HG02938 (cell line): ENCODE data around the gene MINDY3.
A peak's percentile ranks its signal among the peaks of the same experiment; 100 is the strongest.
"Not testable (repeated sequence)": the region's sequence is repeated elsewhere in the genome, so short reads cannot be mapped to it uniquely, and the experiment has no call there.

Experiments used
- ATAC-seq: cut with Tn5 transposase; IDR thresholded peaks from one replicate; pipeline ENCODE4 v1.9.1; 2021; ENCODE audit warnings: mild to moderate bottlenecking, moderate library complexity; ENCODE audit not compliant: unreplicated experiment

The MINDY3 gene

DNA sequence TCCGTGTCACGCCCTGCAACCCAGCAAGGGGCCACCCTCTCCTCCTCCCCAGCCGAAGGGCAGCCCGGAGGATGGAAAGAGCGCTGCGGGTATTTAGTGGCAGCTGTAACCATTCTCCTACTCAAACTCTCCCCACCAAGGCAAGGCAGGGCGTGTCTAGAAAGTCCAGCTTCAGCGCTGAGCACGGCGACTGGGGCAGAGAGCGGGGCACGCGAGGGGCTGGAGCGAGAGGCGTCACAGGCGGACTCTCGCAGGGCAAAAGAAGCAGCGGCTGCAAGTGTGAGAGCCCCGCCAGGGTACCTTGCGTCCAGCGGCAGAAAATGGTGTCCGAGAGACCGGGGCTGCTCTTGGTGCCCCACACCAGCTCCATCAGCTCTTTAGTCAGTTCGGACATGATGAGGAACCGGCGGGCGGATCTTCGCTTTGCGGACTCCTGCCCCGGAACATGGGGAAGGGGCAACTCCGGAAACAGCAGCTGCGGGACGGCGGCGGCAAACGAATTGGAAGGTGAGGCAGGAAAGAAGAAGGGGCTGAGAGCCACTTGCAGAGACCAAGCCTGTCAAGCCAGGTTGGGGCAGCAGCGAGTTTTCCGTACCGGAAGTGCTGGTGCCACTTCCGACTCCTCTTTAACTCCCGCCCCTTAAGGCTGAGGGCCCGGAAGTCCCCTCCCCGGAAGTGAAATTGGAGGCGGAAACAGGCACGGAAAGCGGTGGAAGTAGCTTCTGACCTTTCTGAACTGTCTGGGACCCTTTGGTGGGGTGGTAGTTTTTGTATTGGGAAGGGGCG is at the start of gene MINDY3:
Gene MINDY3 (minus strand): TSS at position 602 of the 786 bp plus-strand sequence. CDS start 208 bp downstream, at position 394.
- peak; percentile 90 for ATAC-seq

DNA sequence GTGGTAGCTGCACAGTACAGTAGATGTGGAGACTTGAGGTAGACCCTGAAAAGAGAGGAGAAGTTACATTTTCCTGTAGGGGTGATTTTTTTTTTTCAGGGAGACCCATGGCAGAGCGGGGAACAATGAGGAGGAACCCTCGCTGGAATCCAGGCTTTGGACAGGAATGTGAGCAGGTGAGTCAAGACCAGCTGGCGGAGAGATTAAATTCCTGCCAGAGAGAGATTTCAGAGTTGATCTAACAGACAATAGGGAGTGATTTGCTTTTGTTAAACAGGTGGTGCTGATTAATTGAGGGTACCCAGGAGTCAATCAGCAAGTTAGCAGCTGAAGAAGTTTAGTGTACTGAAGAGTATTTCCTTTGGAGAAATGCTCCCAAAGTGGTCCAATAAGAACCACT is 41.6 kb upstream of the MINDY3 start:
- no peak for ATAC-seq

DNA sequence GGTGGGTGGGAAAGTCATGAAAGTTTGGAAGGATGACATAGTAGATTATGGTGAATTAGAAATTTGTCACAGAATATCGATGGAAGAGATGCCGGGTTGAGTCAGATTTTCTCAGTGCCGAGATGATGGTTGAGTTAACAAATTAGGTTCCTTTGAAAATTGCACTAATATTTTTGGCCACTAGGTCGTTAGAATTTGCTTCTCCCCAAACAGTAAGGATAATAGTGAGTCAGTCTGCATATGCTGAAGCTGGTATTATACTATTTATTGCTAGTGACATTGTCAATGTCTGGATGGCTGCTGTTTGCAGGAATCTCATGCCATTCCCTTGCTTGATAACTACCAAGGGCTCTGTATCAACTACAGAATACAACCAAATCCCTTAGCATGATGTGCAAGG is 37.7 kb upstream of the MINDY3 start:
- no peak for ATAC-seq

DNA sequence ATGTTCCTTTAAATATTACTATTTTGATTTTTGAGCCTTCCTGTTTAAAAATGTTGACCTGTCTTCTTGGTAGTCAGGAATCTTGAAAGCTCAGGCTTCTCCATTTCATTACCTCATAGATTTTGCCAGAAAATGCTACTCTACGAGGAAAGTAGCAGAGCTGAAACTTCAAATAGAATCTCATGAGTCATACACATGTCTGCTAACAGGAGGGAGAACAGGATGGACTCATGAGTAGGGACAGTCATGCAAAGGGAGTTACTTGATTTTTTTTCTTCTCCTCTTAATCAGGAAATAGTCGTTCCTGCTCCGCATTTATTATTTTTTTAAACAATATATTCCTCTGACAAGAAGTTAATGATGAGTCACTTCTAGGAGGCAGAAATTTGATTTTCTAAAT is 37.0 kb upstream of the MINDY3 start:
- no peak for ATAC-seq

DNA sequence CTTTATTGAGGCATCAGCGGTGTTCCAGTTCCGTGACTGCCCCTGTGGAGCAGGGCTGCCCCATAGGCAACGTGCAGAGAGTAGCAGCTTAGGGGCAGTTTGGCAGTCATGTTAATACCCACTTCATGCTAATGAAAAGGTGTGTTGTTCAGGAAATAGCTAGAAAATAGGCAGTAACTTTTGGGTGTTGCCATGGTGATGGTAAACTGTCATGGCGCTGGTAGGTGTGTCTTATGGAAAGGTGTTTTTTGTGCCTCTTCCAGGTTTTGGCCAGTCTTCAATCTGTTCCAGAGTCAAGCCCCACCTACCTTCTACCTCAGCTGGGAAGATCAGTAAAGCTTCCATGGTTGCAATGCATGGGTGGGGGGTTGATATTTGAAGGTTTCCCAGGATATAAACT is 36.3 kb upstream of the MINDY3 start:
- no peak for ATAC-seq

DNA sequence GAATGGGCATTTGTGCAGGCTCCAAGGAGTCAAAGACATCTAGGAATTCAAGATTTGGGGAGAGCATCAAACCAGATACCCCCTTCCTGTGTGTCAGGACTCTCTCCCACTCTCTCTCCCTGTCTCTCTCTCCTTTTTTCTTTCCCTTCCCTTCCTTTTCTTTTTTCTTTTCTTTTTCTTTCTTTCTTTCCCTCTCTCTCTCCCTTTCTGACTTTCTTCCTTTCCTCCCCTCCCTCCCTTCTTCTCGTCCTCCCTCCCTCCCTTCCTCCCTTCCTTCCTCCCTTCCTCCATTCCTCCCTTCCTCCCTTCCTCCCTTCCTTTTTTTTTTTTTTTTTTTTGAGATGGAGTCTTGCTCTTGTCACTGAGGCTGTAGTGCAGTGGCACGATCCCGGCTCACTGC is 24.1 kb upstream of the MINDY3 start:
- no peak for ATAC-seq

DNA sequence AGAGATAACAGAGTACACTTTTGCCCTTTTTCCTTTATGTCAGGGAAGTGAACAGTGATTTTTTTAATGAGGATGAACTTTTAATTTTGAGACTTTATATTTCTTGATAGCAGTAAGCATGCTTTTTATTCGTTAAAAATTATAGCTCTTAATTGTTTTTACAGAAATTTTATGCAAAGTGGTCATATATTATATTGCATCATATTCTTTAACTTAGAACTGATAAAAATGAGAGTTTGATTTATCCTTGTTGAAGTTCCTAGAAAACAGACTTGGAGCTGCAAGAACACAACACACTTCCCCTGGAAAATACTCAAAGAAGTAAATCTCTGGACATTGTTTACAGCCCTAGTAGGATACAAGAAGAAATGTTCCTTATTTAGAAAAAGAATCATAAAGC is 21.2 kb upstream of the MINDY3 start:
- ATAC-seq: no peak

DNA sequence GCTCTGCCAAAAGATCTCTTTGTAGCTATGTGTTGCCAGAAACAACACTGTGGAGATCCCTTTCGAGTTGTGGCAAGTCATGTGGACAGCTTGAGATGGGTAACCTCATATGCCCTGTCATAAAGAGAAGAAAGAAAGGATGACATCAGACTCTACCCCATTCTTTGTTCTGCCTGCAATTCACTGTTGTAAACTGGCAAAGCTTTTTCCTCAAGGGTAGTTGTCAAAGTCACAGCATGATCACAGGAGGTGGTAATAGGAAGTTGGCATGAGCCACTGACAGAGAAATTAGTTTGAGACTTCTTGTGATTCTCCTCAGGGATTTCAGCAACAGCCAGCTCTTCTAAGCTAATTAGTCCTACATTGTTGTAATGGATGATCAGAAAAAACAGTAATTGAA is 19.4 kb upstream of the MINDY3 start:
- no peak for ATAC-seq

DNA sequence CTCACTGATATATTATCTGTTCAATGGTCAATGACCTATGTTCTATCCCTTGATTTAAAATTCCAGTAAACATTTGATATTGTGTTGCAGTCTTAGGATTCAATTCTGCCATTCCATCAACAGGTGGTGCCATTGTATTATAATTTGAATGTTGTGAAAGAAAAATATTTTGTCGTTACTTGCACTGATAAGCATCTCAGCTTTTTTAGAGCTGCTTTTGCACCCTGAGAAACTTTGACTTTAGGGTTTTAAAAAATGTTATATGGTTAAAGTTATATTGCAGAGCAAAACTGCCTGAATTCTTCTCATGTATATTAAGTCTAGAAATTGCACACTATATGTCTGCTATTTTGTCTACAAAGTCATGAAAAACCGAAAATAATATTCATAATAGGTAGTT is 18.8 kb upstream of the MINDY3 start:
- no peak for ATAC-seq

DNA sequence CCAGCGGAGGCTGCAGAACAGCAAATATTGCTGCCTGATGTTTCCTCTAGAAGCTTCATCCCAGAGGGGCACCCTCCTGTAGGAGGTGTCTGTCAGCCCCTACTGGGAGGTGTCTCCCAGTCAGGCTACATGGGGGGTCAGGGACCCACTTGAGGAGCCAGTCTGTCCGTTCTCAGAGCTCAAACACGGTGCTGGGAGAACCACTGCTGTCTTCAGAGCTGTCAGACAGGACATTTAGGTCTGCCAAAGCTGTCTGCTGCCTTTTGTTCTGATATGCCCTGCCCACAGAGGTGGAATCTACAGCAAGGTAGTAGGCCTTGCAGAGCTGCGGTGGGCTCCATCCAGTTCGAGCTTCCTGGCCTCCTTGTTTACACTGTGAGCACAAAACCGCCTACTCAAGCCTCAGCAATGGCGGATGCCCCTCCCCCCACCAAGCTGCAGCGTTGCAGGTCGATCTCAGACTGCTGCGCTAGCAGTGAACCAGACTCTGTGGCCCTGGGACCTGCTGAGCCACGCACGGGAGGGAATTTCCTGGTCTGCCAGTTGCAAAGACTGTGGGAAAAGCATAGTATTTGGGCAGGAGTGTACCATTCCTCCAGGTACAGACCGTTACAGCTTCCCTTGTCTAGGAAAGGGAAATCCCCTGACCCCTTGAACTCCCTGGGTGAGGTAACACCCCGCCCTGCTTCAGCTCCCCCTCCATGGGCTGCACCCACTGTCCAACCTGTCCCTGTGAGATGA is 17.7 kb upstream of the MINDY3 start:
- ATAC-seq: no peak

DNA sequence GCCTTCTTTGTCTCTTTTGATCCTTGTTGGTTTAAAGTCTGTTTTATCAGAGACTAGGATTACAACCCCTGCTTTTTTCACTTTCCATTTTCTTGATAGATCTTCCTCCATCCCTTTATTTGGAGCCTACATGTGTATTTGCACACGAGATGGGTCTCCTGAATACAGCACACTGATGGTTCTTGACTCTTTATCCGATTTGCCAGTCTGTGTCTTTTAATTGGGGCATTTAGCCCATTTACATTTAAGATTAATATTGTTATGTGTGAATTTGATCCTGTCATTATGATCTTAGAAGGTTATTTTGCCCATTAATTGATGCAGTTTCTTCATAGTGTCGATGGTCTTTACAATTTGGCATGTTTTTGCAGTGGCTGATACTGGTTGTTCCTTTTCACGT is 16.0 kb upstream of the MINDY3 start:
- not testable (repeated sequence) for ATAC-seq

DNA sequence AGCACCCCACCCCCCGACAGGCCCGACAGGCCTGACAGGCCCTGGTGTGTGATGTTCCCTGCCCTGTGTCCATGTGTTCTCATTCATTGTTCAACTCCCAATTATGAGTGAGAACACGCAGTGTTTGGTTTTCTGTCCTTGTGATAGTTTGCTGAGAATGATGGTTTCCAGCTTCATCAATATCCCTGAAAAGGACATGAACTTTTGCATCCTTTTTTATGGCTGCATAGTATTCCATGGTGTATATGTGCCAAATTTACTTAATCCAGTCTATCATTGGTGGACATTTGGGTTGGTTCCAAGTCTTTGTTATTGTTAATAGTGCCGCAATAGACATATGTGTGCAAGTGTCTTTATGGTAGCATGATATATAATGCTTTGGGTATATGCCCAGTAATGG is 12.3 kb upstream of the MINDY3 start:
- not testable (repeated sequence) for ATAC-seq

DNA sequence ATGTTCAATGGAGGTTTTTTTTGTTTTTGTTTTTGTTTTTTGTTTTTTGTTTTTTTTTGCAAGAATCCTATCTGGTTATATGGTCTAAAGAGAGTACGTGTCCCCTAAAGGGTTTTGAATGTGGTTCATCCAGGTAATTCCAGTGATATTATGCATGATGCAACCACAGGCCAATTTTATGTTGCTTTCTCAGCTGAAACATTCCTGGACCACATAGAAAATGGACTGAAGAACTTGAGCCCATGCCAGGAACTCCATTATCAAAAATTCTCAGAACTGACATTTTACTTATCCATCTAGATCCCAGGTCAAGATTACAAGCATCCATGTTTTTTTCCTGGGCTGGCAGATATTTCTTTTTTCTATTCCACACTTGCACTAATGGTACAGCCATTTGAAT is 11.5 kb upstream of the MINDY3 start:
- no peak for ATAC-seq

DNA sequence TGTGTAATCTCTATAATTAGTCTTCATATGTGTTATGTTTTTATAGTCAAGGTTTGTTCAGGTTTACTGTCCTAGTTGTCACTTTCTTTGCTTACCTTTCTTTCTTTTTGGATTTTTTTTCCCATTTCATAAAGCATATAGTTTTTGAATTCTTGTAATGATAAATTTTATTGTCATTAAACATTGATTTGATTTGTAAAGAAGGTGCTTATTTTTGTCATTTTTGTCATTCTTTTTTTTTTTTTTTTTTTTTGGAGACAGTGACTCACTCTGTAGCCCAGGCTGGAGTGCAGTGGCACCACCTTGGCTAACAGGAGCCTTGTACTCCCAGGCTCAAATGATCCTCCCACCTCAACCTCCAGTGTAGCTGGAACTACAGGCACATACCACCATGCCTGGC is 9.6 kb upstream of the MINDY3 start:
- no peak for ATAC-seq

DNA sequence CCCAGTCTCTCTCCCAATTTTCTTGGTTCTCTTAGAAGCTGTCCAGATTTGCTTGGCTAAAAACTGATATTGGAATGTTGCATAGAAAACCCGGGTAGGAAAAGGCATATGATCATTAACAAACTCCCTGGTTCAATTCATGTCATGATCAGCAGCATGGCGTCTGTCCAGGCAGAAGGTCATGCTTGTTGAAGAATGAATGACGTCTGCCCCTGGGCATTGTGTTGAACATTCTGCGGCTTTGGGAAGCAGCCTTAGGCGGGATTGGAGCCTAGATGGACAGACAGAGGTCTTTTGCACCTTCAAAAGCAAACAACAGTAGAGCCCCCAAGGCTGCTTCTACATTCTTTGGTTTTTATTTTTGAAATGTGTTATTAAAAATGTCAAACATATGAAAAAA is 7.7 kb upstream of the MINDY3 start:
- no peak for ATAC-seq

DNA sequence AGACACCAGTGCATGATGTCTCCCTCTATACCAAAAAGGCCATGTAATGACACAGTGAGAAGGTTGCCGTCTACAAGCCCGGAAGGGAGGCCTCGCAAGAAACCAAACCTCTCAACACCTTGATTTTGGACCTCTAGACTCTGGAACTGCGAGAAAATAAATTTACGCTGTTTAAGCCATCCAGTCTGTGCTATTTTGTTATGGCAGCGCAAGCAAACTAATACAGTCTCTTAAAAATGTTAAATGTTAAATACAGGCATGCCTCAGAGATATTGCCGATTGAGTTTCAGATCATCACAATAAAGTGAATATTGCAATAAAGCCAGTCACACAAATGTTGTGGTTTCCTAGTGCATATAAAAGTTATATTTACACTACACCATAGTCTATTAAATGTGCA is 5.0 kb upstream of the MINDY3 start:
- no peak for ATAC-seq

DNA sequence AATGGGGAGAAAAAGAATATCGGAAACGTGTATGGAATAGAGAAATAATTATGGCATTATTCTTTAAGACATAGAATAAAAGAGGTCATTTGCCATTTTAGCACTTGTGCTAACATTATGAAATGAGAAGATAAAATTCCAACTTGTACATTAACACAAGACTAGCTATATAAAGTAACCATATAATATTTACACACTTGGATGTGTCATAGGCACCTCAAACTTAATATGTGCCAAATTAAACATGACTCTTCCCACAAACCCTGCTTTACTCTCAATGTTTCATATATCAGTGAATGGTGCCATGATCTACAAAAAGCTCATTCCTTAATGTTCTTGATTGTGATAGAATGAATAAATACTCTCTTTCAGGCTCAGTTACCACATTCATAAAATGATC is 4.1 kb upstream of the MINDY3 start:
- no peak for ATAC-seq

DNA sequence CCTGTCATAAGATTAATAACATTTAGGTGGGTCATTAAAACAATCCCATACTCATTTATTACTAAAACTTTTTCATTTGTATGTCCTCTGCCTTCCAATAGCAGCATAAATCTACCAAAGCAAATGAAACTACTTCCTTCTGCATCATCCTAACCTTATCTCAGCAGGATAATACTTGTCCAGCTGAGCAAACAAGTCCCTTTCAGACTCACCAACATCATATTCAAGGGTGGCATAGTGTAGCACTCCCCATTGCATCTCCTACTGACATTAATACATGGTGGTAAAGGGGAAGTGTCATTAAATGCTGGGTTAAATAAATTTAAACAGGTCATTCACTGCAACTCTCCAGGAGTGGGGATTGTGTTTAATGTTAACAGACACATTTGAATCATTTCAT is 3.4 kb upstream of the MINDY3 start:
- no peak for ATAC-seq

DNA sequence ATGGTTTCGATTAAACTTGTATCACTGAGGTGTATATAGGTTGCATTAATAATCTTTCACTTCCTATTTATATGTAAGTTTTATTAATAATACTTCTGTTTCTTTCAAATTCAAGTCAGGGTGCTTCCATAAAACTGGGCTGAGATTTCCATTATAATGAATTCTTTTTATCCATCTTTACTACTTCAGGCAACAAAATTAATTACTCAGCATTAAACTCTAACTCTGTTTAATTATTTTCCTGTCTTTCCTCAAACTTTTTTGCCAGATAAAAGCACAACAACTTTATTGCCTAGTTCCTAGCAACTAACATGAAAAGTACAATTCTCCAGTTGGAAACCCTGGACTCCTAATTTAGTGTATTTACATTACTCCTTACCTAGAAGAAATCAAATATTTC is 3.0 kb upstream of the MINDY3 start:
- no peak for ATAC-seq

DNA sequence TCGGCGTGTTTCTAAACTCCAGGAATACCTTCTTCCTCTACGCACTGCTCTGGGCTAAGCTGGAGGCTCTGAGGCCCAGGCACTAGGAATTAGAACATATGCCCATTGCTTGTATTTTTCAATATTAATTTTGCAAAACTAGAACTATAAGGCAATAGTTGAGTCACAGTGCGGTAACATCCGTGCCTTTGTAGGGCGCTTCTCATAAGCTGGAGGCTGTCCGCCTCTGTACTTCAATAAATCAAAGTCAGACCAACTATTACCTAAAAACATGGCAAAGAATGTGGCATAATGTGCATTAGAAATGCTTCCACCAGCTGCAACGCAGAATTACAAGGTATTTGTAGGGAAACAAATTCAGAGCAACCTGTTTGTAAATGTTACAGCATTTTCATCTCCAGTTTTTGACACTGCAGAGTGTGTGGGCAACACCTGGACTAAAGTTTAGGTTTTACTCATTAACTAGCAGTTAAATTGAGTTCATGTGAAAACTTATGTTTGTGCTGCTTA is 440 bp upstream of the MINDY3 start:
- no peak for ATAC-seq

DNA sequence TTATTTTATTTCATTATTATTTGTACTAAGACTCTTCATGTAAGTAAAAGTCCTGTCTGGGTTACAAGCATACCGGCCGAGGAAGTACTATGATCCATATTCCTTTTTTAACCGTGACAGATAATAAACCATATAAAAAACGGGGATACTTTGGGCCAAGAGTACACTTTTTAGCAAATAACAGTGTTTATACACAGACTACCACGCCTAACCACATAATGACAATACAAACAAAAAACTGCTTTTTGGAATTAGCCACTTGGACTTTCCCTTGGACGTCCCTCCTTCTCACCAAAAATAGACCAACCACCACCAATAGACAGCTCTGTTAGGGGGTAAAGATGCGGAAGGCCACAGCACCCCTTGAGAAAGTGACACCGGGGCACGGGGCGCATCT is 800 bp downstream of the MINDY3 start:
- peak; percentile 49 for ATAC-seq

DNA sequence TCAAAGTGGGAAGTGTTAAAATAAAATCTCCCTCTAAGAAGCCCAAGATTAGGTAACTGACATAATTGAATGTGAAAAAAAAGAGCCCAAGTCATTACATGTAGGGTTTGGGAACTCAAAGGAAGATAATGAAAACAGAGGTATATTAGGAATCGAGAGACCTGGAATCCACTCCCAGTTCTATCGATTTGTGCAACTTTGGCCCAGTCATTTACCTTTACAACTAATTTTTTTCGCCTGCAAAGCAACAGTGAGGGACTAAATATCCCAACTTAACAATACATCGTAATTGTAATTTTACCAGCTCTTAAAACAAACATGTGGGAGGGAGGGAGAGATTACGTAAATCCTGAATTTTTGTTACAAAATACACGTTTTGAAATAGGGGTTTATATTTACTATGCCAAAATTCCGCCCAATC is 1.4 kb downstream of the MINDY3 start:
- no peak for ATAC-seq
